Smooth muscle cell (in vitro differentiated cells): ENCODE measurements around the gene PBLD. TPM values are rescaled to one million over a fixed set of nuclear protein-coding genes. Genes with fewer than 3 reads are reported as not detected.
A peak's percentile ranks its signal among the peaks of the same experiment; 100 is the strongest.

Experiments used
- DNase-seq: peaks from one replicate; lab custom pipeline; 2025; ENCODE audit not compliant: unreplicated experiment; lab: John Stamatoyannopoulos, UW
- H2AFZ ChIP-seq: fragments of 200-600 bp; sonication (generic); 2 replicates; pipeline ENCODE4 v1.6.0; 2016; ENCODE audit warnings: antibody characterized with exemption, low read depth, mild to moderate bottlenecking
- H3F3A ChIP-seq: fragments of 200-600 bp; sonication (generic); 2 replicates; pipeline ENCODE4 v1.6.0; 2017; ENCODE audit warnings: antibody characterized with exemption, low read depth
- H3K27ac ChIP-seq: fragments of 200-600 bp; sonication (generic); 2 replicates; pipeline ENCODE4 v1.5.1; 2016; ENCODE audit warnings: low read depth, mild to moderate bottlenecking
- H3K27me3 ChIP-seq: fragments of 200-600 bp; sonication (generic); 2 replicates; pipeline ENCODE4 v1.6.1; 2016; ENCODE audit warnings: low read depth, mild to moderate bottlenecking
- H3K36me3 ChIP-seq: fragments of 200-600 bp; sonication (generic); 2 replicates; pipeline ENCODE4 v1.5.1; 2016; ENCODE audit warnings: low read depth
- H3K4me1 ChIP-seq: fragments of 200-600 bp; sonication (generic); 2 replicates; pipeline ENCODE4 v1.5.1; 2016; ENCODE audit warnings: low read depth
- H3K4me2 ChIP-seq: fragments of 200-600 bp; sonication (generic); 2 replicates; pipeline ENCODE4 v1.6.0; 2016; ENCODE audit warnings: mild to moderate bottlenecking
- H3K4me3 ChIP-seq: fragments of 200-600 bp; sonication (generic); 2 replicates; pipeline ENCODE4 v1.5.1; 2016; ENCODE audit warnings: mild to moderate bottlenecking
- H3K79me2 ChIP-seq: fragments of 200-600 bp; sonication (generic); 2 replicates; pipeline ENCODE4 v1.6.0; 2016; ENCODE audit warnings: low read depth, mild to moderate bottlenecking
- H3K9ac ChIP-seq: fragments of 200-600 bp; sonication (generic); 2 replicates; pipeline ENCODE4 v1.6.0; 2016; ENCODE audit warnings: low read depth
- H3K9me3 ChIP-seq: fragments of 200-600 bp; sonication (generic); replicated peaks from 2 replicates; pipeline ENCODE4 v1.5.1; 2016; ENCODE audit warnings: low read depth
- H4K20me1 ChIP-seq: fragments of 200-600 bp; sonication (generic); 2 replicates; pipeline ENCODE4 v1.6.0; 2016; ENCODE audit warnings: low read depth
- CTCF ChIP-seq: fragments of 200-600 bp; sonication (generic); IDR thresholded peaks from 2 replicates; pipeline ENCODE4 v1.5.1; 2017; ENCODE audit warnings: borderline replicate concordance, mild to moderate bottlenecking, antibody characterized with exemption; ENCODE audit not compliant: insufficient read depth, poor library complexity, severe bottlenecking
- WGBS: methylation state at CpG from one replicate; pipeline ENCODE4 v1.1.7; 2016; ENCODE audit warnings: low lambda C conversion rate; 5-methylcytosine and 5-hydroxymethylcytosine counted together
- polyA plus RNA-seq: library from polyadenylated mRNA; unstranded; fragments of >200 nt; fragmentation: Nextera tagmentation; extraction: Ambion mirVana; gene quantifications from 2 replicates; pipeline ENCODE4 v1.2.1, GENCODE V29; 2016
- total RNA-seq: library from RNA; depleted of rRNA; stranded (reverse); fragments of >200 nt; gene quantifications from 2 replicates; pipeline ENCODE4 v1.2.3, GENCODE V29; 2014

Gene PBLD
- total and polyA plus RNA-seq, 2 experiments from 2014 or later: 2.3 to 5.6 TPM

- no peak overlapping the region for H3K9ac ChIP-seq
- no peaks in the 10 kb centered on the region for H3K9me3 ChIP-seq
- TF ChIP-seq CTCF: no peak
- 98% methylated on average over 6 of the region's 6 CpGs for WGBS
- no peaks in the 10 kb centered on the region for H3K4me1 ChIP-seq
- H3K4me3 ChIP-seq: no peak overlapping the region
- H3F3A ChIP-seq: no peaks in the 10 kb centered on the region
- DNase-seq: no peak
- peaks cover 18% of the 10 kb centered on the region for H3K36me3 ChIP-seq
- no peak overlapping the region for H3K27ac ChIP-seq
- no peak overlapping the region for H3K4me2 ChIP-seq
- no peak overlapping the region for H2AFZ ChIP-seq
- no peaks in the 10 kb centered on the region for H4K20me1 ChIP-seq
- H3K79me2 ChIP-seq: no peaks in the 10 kb centered on the region
- no peaks in the 10 kb centered on the region for H3K27me3 ChIP-seq
Observed at GRCh38 chr10:68359189-68359588, 26.5 kb upstream of the PBLD start.

- Histone ChIP-seq H3K4me3 (no peak overlapping the region), H2AFZ (no peak overlapping the region), H3K4me1 (no peaks in the 10 kb centered on the region), H3F3A (no peaks in the 10 kb centered on the region), H3K27ac (no peak overlapping the region), H3K9me3 (no peaks in the 10 kb centered on the region), H3K79me2 (no peaks in the 10 kb centered on the region), H3K36me3 (no peaks in the 10 kb centered on the region), H3K27me3 (no peaks in the 10 kb centered on the region), H3K4me2 (no peak overlapping the region), H3K9ac (no peak overlapping the region), H4K20me1 (peaks cover under 1% of the 10 kb centered on the region)
- TF ChIP-seq CTCF: no peak
- no peak for DNase-seq
- 100% methylated on average over 2 of the region's 2 CpGs for WGBS
Observed at GRCh38 chr10:68353537-68353936, 20.8 kb upstream of the PBLD start.

GRCh38 chr10:68348265-68348741 lies 15.6 kb upstream of the PBLD start:
- TF ChIP-seq CTCF: peak; percentile 50
- no peak overlapping the region for H3K27ac ChIP-seq
- no peak overlapping the region for H3K4me3 ChIP-seq
- 43% methylated on average over 2 of the region's 2 CpGs for WGBS
- H3K79me2 ChIP-seq: no peaks in the 10 kb centered on the region
- H3K9me3 ChIP-seq: no peaks in the 10 kb centered on the region
- H3K4me1 ChIP-seq: no peaks in the 10 kb centered on the region
- no peaks in the 10 kb centered on the region for H3K27me3 ChIP-seq
- peaks cover 7% of the 10 kb centered on the region for H3K36me3 ChIP-seq
- H3K9ac ChIP-seq: no peak overlapping the region
- H4K20me1 ChIP-seq: peaks cover 24% of the 10 kb centered on the region
- peaks cover 31% of the 10 kb centered on the region for H3F3A ChIP-seq
- H3K4me2 ChIP-seq: no peak overlapping the region
- H2AFZ ChIP-seq: no peak overlapping the region
- no peak for DNase-seq

- Histone ChIP-seq H3K9me3 (no peaks in the 10 kb centered on the region), H2AFZ (no peak overlapping the region), H3K4me2 (no peak overlapping the region), H3K4me3 (no peak overlapping the region), H3K27ac (no peak overlapping the region), H3K79me2 (no peaks in the 10 kb centered on the region), H3K36me3 (peaks cover 15% of the 10 kb centered on the region), H4K20me1 (peaks cover 39% of the 10 kb centered on the region), H3K4me1 (no peaks in the 10 kb centered on the region), H3F3A (peaks cover 45% of the 10 kb centered on the region), H3K9ac (no peak overlapping the region), H3K27me3 (no peaks in the 10 kb centered on the region)
- DNase-seq: no peak
- no peak for TF ChIP-seq CTCF
- 84% methylated on average over 4 of the region's 4 CpGs for WGBS
Observed at GRCh38 chr10:68346774-68347173, 14.0 kb upstream of the PBLD start.
